Adrenal gland (tissue), 5 donors: ENCODE measurements around the gene SASH1.

Experiments
- CTCF ChIP-seq, 6 experiments: fragments of 450-650 bp in 4 of 6; fragments of 200-600 bp in 2 of 6; sonication (generic) in 1 of 6; IDR thresholded peaks; 1 replicate in 5 of 6; 2 replicates in 1 of 6; pipeline versions ENCODE4 v1.5.1 to v1.8.0; 2016 to 2021; ENCODE audit warnings: antibody characterized with exemption in 6 of 6, mild to moderate bottlenecking in 2 of 6, moderate library complexity in 1 of 6
- POLR2A ChIP-seq, 2 donors: fragments of 450-650 bp; IDR thresholded peaks; one replicate each; pipeline ENCODE4 v1.6.1; 2017; ENCODE audit warnings: antibody characterized with exemption in 2 of 2, mild to moderate bottlenecking in 2 of 2, moderate library complexity in 1 of 2
- donor health status: DM: no; HTN: no; CAD: no.

DNA sequence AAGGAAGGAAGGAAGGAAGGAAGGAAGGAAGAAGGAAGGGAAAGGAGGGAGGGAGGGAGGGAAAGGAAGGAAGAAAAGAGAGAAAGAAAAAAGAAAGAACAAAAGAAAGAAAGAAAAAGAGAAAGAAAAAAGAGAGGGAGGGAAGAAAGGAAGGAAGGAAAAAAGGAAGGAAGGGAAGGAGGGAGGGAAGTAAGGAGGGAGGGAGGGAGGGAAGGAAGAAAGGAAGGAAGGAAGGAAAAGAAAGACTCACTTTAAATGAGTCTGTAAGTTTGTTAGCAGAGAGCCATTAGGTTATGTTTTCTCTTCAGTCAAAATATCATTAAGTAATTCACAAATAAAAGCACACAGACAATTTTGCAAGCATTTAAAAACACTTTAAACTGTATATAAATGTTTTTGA is 44.0 kb upstream of the SASH1 start:
- TF ChIP-seq POLR2A (IDR thresholded peaks at IDR 0.05) (no peak), CTCF (IDR thresholded peaks at IDR 0.05) (no peak)
